ENCODE results near the gene OR14A2.

DNA sequence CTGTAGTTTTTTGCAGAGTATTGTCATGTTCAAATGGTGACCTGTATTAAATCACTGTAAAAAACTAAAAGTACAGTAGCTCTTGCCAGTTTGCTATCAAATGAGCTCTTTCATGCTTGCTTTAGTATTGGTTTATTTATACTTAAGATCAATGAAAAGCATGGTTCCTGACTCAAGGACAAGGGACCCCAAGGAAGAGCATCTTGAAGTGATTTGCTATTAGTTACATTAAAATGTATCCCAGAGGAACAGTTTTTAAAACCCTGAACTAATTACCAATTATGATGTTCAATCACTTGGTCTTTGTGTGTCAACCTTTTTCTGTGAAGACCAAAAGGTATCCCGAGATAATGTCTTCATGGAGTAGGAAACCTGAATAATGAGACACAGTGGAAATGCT is 68.3 kb downstream of the OR14A2 start, which contains the start of gene OR13G1:
- TF ChIP-seq, protein P1, sequence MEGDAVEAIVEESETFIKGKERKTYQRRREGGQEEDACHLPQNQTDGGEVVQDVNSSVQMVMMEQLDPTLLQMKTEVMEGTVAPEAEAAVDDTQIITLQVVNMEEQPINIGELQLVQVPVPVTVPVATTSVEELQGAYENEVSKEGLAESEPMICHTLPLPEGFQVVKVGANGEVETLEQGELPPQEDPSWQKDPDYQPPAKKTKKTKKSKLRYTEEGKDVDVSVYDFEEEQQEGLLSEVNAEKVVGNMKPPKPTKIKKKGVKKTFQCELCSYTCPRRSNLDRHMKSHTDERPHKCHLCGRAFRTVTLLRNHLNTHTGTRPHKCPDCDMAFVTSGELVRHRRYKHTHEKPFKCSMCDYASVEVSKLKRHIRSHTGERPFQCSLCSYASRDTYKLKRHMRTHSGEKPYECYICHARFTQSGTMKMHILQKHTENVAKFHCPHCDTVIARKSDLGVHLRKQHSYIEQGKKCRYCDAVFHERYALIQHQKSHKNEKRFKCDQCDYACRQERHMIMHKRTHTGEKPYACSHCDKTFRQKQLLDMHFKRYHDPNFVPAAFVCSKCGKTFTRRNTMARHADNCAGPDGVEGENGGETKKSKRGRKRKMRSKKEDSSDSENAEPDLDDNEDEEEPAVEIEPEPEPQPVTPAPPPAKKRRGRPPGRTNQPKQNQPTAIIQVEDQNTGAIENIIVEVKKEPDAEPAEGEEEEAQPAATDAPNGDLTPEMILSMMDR (IDR thresholded peaks at IDR 0.05) = no peak
- no peak for TF ChIP-seq POLR2A (IDR thresholded peaks at IDR 0.05; ENCODE audit: low read depth)

Measured in esophagus muscularis mucosa (tissue), 3 donors.